GM23248 (cell line): ENCODE results near the gene CCDC183. TPM values are rescaled to one million over a fixed set of nuclear protein-coding genes. Genes with fewer than 3 reads are reported as not detected.
"Not testable (repeated sequence)": the region's sequence is repeated elsewhere in the genome, so short reads cannot be mapped to it uniquely, and the experiment has no call there.

Source experiments
- DNase-seq: peaks from one replicate; pipeline ENCODE4 v3.0.0-alpha.2; 2015
- H2AFZ ChIP-seq: fragments of 200-600 bp; sonication (generic); 2 replicates; pipeline ENCODE4 v1.6.1; 2016; ENCODE audit warnings: antibody characterized with exemption
- H3F3A ChIP-seq: fragments of 200-600 bp; sonication (generic); 2 replicates; pipeline ENCODE4 v1.6.1; 2016; ENCODE audit warnings: mild to moderate bottlenecking, antibody characterized with exemption, mixed run types; ENCODE audit not compliant: insufficient read depth
- H3K27ac ChIP-seq: fragments of 200-600 bp; sonication (generic); 2 replicates; pipeline ENCODE4 v1.5.1; 2016; ENCODE audit warnings: mild to moderate bottlenecking
- H3K27me3 ChIP-seq: fragments of 200-600 bp; sonication (generic); replicated peaks from 2 replicates; pipeline ENCODE4 v1.6.1; 2016; ENCODE audit warnings: mild to moderate bottlenecking; ENCODE audit not compliant: insufficient read depth
- H3K36me3 ChIP-seq: fragments of 200-600 bp; sonication (generic); 2 replicates; pipeline ENCODE4 v1.6.1; 2016; ENCODE audit warnings: low read depth, mild to moderate bottlenecking
- H3K4me1 ChIP-seq: fragments of 200-600 bp; sonication (generic); 2 replicates; pipeline ENCODE4 v1.6.1; 2016; ENCODE audit warnings: mild to moderate bottlenecking; ENCODE audit not compliant: insufficient read depth
- H3K4me2 ChIP-seq: fragments of 200-600 bp; sonication (generic); one replicate; pipeline ENCODE4 v1.6.1; 2016; ENCODE audit warnings: mild to moderate bottlenecking; ENCODE audit not compliant: unreplicated experiment
- H3K4me3 ChIP-seq: fragments of 200-600 bp; sonication (generic); 2 replicates; pipeline ENCODE4 v1.5.1; 2016; ENCODE audit warnings: mild to moderate bottlenecking
- H3K79me2 ChIP-seq: fragments of 200-600 bp; sonication (generic); 2 replicates; pipeline ENCODE4 v1.6.1; 2016; ENCODE audit warnings: mild to moderate bottlenecking; ENCODE audit not compliant: insufficient read depth
- H3K9ac ChIP-seq: fragments of 200-600 bp; sonication (generic); 2 replicates; pipeline ENCODE4 v1.6.1; 2016; ENCODE audit warnings: mild to moderate bottlenecking
- H3K9me2 ChIP-seq: fragments of 200-600 bp; sonication (generic); 2 replicates; pipeline ENCODE4 v1.6.1; 2016; ENCODE audit warnings: mixed run types, mild to moderate bottlenecking, moderate library complexity; ENCODE audit not compliant: insufficient read depth
- H3K9me3 ChIP-seq: fragments of 200-600 bp; sonication (generic); one replicate; pipeline ENCODE4 v1.6.1; 2017; ENCODE audit warnings: low read depth
- H4K20me1 ChIP-seq: fragments of 200-600 bp; sonication (generic); 2 replicates; pipeline ENCODE4 v1.6.0; 2016; ENCODE audit not compliant: insufficient read depth
- EZH2 ChIP-seq: fragments of 200-600 bp; sonication (generic); IDR thresholded peaks from 2 replicates; pipeline ENCODE4 v1.6.1; 2018; ENCODE audit warnings: antibody characterized with exemption, mild to moderate bottlenecking; ENCODE audit not compliant: insufficient read depth, poor library complexity, severe bottlenecking
- EZH2phosphoT487 ChIP-seq: fragments of 200-600 bp; sonication (generic); IDR thresholded peaks from 2 replicates; pipeline ENCODE4 v1.6.1; 2018; ENCODE audit warnings: antibody characterized with exemption, moderate library complexity, mild to moderate bottlenecking, low read depth; ENCODE audit not compliant: insufficient read depth
- WGBS, 2 experiments: methylation state at CpG; one replicate each; pipeline ENCODE4 v1.1.6; 2015 to 2017; ENCODE audit warnings: low lambda C conversion rate in 2 of 2, low coverage in 1 of 2; ENCODE audit errors: missing lambda C conversion rate in 2 of 2; 5-methylcytosine and 5-hydroxymethylcytosine counted together
- in situ Hi-C: fragments of 300-500 bp; cut with MboI; formaldehyde crosslinking; loops from 2 replicates; pipeline ENCODE4 v1.15.0; 2020
- polyA plus RNA-seq: library from polyadenylated mRNA; unstranded; fragments of >200 nt; fragmentation: Nextera tagmentation; extraction: Ambion mirVana; gene quantifications from 2 replicates; pipeline ENCODE4 v1.2.1, GENCODE V29; 2016
- total RNA-seq: library from RNA; depleted of rRNA; stranded (reverse); fragments of >200 nt; shearing (Covaris generic); gene quantifications from 2 replicates; pipeline ENCODE4 v1.2.3, GENCODE V29; 2014

Gene CCDC183
- total and polyA plus RNA-seq, 2 experiments from 2014 or later, result 0.76 to 1.5 TPM

- Histone ChIP-seq H3K4me2 (no peak overlapping the region), H3K9me2 (no peaks in the 10 kb centered on the region), H3K9ac (no peak overlapping the region), H4K20me1 (no peaks in the 10 kb centered on the region), H3F3A (no peaks in the 10 kb centered on the region), H3K79me2 (no peaks in the 10 kb centered on the region), H2AFZ (no peak overlapping the region), H3K9me3 (no peaks in the 10 kb centered on the region), H3K4me1 (no peaks in the 10 kb centered on the region), H3K36me3 (no peaks in the 10 kb centered on the region), H3K4me3 (no peak overlapping the region), H3K27ac (no peak overlapping the region), H3K27me3 (no peaks in the 10 kb centered on the region)
- WGBS, 2 experiments, result 73 to 75% methylated on average over 27 of the region's 27 CpGs
- no peak for TF ChIP-seq EZH2phosphoT487
- no peak for TF ChIP-seq EZH2
- in situ Hi-C loops, result no loop called here
- no peak for DNase-seq
Observed at GRCh38 chr9:136759436-136760325, 36.5 kb upstream of the CCDC183 start.

DNA sequence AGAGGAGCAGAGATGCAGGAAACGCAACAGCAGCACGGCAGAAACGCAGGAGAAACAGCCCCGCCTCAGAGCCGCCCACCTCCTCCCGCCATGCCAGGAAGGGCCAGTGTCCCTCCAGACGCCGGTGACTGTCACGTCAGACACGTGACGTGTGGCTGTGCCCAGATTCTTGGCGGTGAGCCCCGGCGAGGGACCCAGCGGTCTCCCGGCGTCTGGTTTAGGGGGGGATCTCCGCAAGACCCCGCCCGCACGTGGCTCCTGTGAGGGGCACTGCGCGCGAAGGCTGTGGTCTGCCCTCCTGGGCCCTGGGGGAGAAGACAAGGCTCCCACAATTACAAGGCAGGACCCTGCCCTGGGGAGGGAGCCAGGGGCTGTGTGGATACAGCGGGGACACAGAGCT lies 35.7 kb upstream of the CCDC183 start:
- Histone ChIP-seq H3K9ac (no peak overlapping the region), H3K9me3 (no peaks in the 10 kb centered on the region), H3K36me3 (no peaks in the 10 kb centered on the region), H2AFZ (no peak overlapping the region; the same call in 1 of the 2 replicates), H3K4me2 (no peak overlapping the region), H3K9me2 (no peaks in the 10 kb centered on the region), H3K79me2 (no peaks in the 10 kb centered on the region), H3K27me3 (no peaks in the 10 kb centered on the region), H3K4me1 (no peaks in the 10 kb centered on the region), H3F3A (no peaks in the 10 kb centered on the region), H3K27ac (no peak overlapping the region), H3K4me3 (no peak overlapping the region), H4K20me1 (no peaks in the 10 kb centered on the region)
- 72 to 75% methylated on average over 23 to 25 of the region's 25 CpGs for WGBS, 2 experiments
- in situ Hi-C loops, result no loop called here
- DNase-seq, result no peak
- TF ChIP-seq EZH2, result no peak
- TF ChIP-seq EZH2phosphoT487, result no peak

GRCh38 chr9:136760834-136761544 lies 35.1 kb upstream of the CCDC183 start:
- H3K4me1 ChIP-seq, H3K9me2 ChIP-seq, H3F3A ChIP-seq, H3K4me3 ChIP-seq, H3K4me2 ChIP-seq, H3K9me3 ChIP-seq, in situ Hi-C loops, H3K36me3 ChIP-seq, H3K27ac ChIP-seq, H4K20me1 ChIP-seq, H3K27me3 ChIP-seq, H3K79me2 ChIP-seq, H3K9ac ChIP-seq: not testable (repeated sequence)
- 25 to 28% methylated on average over 21 to 22 of the region's 22 CpGs for WGBS, 2 experiments
- peak; percentile 84 for DNase-seq
- peak overlapping the region; percentile 73 for H2AFZ ChIP-seq

DNA sequence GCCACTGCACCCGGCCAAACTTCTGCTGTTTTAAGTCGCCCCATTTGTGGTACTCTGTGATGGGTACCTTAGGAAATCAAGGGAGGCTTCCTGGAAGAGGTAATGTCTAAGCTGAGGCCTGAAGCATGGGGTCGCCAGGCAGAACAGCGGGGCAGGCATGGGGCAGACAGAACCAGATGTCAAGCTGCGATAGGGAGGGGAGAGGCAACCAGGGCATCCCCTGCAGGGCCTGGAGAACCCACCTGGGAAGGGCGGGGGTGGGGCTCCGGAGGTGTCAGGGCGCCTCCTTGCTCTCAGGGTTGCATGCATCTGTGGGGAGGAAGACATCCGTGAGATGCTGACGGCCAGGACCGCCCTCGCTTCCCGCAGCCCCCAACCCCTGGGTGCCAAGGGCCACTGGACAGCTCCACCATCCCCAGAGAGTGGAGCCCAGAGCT lies 34.6 kb upstream of the CCDC183 start:
- in situ Hi-C loops, result no loop called here
- Histone ChIP-seq H3K4me3 (no peak overlapping the region), H3K9me3 (no peaks in the 10 kb centered on the region), H3F3A (no peaks in the 10 kb centered on the region), H3K9ac (no peak overlapping the region), H3K4me2 (no peak overlapping the region), H2AFZ (no peak overlapping the region), H3K27ac (no peak overlapping the region), H3K9me2 (no peaks in the 10 kb centered on the region), H4K20me1 (no peaks in the 10 kb centered on the region), H3K36me3 (no peaks in the 10 kb centered on the region), H3K4me1 (no peaks in the 10 kb centered on the region), H3K79me2 (no peaks in the 10 kb centered on the region), H3K27me3 (no peaks in the 10 kb centered on the region)
- 44 to 58% methylated on average over 6 to 13 of the region's 13 CpGs for WGBS, 2 experiments
- TF ChIP-seq EZH2, result no peak
- no peak for TF ChIP-seq EZH2phosphoT487
- no peak for DNase-seq
